Right lobe of liver (tissue), 4 donors: ENCODE data around the gene AQP4.

Experiments
- CTCF ChIP-seq, 4 donors: fragments of 200-600 bp in 3 of 4; fragments of 450-650 bp in 1 of 4; IDR thresholded peaks; one replicate each; pipeline versions ENCODE4 v1.5.1 to v1.8.0; 2016 to 2022; ENCODE audit warnings: antibody characterized with exemption in 4 of 4, mild to moderate bottlenecking in 2 of 4
- POLR2A ChIP-seq: fragments of 450-650 bp; IDR thresholded peaks from one replicate; pipeline ENCODE4 v1.6.1; 2017; ENCODE audit warnings: antibody characterized with exemption, mild to moderate bottlenecking
- donor health status: DM: no; HTN: no; CAD: no.
- donor health status: DM: no; HTN: no; CAD: no.
- donor health status: DM: no; HTN: yes; CAD: no.

DNA sequence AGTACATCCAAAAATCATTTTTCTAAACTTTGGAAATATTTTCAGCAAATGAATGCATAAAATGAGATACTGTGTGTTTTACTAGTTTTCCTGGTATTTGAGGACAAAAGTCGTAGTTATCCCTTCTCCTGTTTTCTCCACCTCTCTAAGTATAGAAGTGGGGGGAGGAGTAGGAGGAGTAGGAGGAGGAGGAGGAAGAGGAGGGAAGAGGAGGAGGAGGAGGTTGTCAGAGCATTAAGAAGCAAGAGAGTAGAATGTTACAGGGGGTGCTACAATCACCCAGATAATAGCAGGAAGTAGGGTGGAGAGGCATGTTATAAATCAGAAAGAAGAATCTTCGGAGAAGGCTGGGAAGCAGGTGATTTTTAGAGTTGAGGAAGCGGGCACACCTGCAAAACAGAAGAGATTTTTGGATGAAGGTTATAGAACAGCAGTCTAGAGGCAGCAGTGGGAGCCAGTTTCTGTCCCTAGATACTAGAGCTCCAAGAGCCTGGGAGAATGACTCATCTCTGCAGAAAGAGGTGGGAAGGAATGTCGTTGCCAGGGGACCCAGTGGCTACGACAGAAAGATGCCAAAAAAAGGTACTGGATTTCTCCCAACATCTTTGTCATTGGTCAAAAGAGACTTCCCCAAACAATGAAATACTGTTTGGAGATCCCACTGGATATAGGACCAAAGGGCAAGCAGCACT lies 44.2 kb upstream of the AQP4 start:
- TF ChIP-seq CTCF (IDR thresholded peaks at IDR 0.05) = no peak
- TF ChIP-seq POLR2A = no peak
